ENCODE data around the gene EHBP1.

The EHBP1 gene

DNA sequence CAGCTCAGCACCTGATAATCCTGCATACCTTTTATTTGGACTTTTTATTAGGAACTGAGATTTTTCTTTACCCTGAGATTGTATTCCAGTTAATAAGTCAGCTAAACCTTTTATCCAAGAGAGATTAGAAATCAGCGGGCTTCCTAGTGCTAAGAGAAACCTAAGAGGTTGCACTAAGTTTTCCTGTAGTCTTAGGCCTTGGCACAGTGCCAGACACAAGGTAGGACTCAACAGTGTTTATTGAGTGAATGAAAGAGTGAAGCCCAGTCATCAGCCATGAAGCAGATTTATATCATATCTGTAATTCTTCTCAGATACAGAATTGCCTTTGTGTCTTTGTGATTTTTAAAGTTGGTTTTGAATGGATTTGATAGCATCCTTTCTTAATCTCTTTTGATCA, 358.7 kb downstream of the EHBP1 start (continued):
- TF ChIP-seq, protein P1, sequence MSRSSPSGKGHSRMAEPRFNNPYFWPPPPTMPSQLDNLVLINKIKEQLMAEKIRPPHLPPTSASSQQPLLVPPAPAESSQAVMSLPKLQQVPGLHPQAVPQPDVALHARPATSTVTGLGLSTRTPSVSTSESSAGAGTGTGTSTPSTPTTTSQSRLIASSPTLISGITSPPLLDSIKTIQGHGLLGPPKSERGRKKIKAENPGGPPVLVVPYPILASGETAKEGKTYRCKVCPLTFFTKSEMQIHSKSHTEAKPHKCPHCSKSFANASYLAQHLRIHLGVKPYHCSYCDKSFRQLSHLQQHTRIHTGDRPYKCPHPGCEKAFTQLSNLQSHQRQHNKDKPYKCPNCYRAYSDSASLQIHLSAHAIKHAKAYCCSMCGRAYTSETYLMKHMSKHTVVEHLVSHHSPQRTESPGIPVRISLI (tag by site-specific recombination; IDR thresholded peaks at IDR 0.05), result no peak
- TF ChIP-seq ZNF23 (tag by site-specific recombination; IDR thresholded peaks at IDR 0.05; ENCODE audit: borderline replicate concordance) (no peak), ZNF629 (tag by site-specific recombination; IDR thresholded peaks at IDR 0.05) (no peak), SP7 (tag by site-specific recombination; IDR thresholded peaks at IDR 0.05) (no peak), ZNF768 (tag by site-specific recombination; IDR thresholded peaks at IDR 0.05) (no peak), MZF1 (tag by site-specific recombination; IDR thresholded peaks at IDR 0.05; ENCODE audit: borderline replicate concordance) (no peak), SCRT1 (tag by site-specific recombination; IDR thresholded peaks at IDR 0.05; ENCODE audit: borderline replicate concordance) (no peak), SP3 (tag by site-specific recombination; IDR thresholded peaks at IDR 0.05) (no peak), ZFP69B (tag by site-specific recombination; IDR thresholded peaks at IDR 0.05) (no peak), ZEB2 (tag by site-specific recombination; IDR thresholded peaks at IDR 0.05) (no peak), ZNF843 (tag by site-specific recombination; IDR thresholded peaks at IDR 0.05) (no peak), WT1 (tag by site-specific recombination; IDR thresholded peaks at IDR 0.05) (no peak), KLF8 (tag by site-specific recombination; IDR thresholded peaks at IDR 0.05) (no peak), ZNF341 (tag by site-specific recombination; IDR thresholded peaks at IDR 0.05; ENCODE audit: low read depth) (no peak), ZBTB8A (tag by site-specific recombination; IDR thresholded peaks at IDR 0.05) (no peak), ZNF747 (tag by site-specific recombination; IDR thresholded peaks at IDR 0.05) (no peak), ZNF514 (tag by site-specific recombination; IDR thresholded peaks at IDR 0.05) (no peak), ZNF76 (tag by site-specific recombination; IDR thresholded peaks at IDR 0.05; ENCODE audit: borderline replicate concordance, low read depth) (no peak), GLIS1 (tag by site-specific recombination; IDR thresholded peaks at IDR 0.05) (no peak)
- TF ChIP-seq, protein P2, sequence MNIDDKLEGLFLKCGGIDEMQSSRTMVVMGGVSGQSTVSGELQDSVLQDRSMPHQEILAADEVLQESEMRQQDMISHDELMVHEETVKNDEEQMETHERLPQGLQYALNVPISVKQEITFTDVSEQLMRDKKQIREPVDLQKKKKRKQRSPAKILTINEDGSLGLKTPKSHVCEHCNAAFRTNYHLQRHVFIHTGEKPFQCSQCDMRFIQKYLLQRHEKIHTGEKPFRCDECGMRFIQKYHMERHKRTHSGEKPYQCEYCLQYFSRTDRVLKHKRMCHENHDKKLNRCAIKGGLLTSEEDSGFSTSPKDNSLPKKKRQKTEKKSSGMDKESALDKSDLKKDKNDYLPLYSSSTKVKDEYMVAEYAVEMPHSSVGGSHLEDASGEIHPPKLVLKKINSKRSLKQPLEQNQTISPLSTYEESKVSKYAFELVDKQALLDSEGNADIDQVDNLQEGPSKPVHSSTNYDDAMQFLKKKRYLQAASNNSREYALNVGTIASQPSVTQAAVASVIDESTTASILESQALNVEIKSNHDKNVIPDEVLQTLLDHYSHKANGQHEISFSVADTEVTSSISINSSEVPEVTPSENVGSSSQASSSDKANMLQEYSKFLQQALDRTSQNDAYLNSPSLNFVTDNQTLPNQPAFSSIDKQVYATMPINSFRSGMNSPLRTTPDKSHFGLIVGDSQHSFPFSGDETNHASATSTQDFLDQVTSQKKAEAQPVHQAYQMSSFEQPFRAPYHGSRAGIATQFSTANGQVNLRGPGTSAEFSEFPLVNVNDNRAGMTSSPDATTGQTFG (tag by site-specific recombination; IDR thresholded peaks at IDR 0.05; ENCODE audit: borderline replicate concordance), result no peak
- TF ChIP-seq, protein P3, sequence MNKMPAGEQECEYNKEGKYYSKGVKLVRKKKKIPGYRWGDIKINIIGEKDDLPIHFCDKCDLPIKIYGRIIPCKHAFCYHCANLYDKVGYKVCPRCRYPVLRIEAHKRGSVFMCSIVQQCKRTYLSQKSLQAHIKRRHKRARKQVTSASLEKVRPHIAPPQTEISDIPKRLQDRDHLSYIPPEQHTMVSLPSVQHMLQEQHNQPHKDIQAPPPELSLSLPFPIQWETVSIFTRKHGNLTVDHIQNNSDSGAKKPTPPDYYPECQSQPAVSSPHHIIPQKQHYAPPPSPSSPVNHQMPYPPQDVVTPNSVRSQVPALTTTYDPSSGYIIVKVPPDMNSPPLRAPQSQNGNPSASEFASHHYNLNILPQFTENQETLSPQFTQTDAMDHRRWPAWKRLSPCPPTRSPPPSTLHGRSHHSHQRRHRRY (tag by site-specific recombination; IDR thresholded peaks at IDR 0.05), result no peak
- TF ChIP-seq, protein P4, sequence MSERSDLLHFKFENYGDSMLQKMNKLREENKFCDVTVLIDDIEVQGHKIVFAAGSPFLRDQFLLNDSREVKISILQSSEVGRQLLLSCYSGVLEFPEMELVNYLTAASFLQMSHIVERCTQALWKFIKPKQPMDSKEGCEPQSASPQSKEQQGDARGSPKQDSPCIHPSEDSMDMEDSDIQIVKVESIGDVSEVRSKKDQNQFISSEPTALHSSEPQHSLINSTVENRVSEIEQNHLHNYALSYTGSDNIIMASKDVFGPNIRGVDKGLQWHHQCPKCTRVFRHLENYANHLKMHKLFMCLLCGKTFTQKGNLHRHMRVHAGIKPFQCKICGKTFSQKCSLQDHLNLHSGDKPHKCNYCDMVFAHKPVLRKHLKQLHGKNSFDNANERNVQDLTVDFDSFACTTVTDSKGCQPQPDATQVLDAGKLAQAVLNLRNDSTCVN (tag by site-specific recombination; optimal IDR thresholded peaks at IDR 0.05), result no peak
- TF ChIP-seq, protein P5, sequence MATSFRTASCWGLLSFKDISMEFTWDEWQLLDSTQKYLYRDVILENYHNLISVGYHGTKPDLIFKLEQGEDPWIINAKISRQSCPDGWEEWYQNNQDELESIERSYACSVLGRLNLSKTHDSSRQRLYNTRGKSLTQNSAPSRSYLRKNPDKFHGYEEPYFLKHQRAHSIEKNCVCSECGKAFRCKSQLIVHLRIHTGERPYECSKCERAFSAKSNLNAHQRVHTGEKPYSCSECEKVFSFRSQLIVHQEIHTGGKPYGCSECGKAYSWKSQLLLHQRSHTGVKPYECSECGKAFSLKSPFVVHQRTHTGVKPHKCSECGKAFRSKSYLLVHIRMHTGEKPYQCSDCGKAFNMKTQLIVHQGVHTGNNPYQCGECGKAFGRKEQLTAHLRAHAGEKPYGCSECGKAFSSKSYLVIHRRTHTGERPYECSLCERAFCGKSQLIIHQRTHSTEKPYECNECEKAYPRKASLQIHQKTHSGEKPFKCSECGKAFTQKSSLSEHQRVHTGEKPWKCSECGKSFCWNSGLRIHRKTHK (tag by site-specific recombination; IDR thresholded peaks at IDR 0.05), result no peak
- TF ChIP-seq, protein P6, sequence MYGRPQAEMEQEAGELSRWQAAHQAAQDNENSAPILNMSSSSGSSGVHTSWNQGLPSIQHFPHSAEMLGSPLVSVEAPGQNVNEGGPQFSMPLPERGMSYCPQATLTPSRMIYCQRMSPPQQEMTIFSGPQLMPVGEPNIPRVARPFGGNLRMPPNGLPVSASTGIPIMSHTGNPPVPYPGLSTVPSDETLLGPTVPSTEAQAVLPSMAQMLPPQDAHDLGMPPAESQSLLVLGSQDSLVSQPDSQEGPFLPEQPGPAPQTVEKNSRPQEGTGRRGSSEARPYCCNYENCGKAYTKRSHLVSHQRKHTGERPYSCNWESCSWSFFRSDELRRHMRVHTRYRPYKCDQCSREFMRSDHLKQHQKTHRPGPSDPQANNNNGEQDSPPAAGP (tag by site-specific recombination; IDR thresholded peaks at IDR 0.05), result no peak
- TF ChIP-seq, protein P7, sequence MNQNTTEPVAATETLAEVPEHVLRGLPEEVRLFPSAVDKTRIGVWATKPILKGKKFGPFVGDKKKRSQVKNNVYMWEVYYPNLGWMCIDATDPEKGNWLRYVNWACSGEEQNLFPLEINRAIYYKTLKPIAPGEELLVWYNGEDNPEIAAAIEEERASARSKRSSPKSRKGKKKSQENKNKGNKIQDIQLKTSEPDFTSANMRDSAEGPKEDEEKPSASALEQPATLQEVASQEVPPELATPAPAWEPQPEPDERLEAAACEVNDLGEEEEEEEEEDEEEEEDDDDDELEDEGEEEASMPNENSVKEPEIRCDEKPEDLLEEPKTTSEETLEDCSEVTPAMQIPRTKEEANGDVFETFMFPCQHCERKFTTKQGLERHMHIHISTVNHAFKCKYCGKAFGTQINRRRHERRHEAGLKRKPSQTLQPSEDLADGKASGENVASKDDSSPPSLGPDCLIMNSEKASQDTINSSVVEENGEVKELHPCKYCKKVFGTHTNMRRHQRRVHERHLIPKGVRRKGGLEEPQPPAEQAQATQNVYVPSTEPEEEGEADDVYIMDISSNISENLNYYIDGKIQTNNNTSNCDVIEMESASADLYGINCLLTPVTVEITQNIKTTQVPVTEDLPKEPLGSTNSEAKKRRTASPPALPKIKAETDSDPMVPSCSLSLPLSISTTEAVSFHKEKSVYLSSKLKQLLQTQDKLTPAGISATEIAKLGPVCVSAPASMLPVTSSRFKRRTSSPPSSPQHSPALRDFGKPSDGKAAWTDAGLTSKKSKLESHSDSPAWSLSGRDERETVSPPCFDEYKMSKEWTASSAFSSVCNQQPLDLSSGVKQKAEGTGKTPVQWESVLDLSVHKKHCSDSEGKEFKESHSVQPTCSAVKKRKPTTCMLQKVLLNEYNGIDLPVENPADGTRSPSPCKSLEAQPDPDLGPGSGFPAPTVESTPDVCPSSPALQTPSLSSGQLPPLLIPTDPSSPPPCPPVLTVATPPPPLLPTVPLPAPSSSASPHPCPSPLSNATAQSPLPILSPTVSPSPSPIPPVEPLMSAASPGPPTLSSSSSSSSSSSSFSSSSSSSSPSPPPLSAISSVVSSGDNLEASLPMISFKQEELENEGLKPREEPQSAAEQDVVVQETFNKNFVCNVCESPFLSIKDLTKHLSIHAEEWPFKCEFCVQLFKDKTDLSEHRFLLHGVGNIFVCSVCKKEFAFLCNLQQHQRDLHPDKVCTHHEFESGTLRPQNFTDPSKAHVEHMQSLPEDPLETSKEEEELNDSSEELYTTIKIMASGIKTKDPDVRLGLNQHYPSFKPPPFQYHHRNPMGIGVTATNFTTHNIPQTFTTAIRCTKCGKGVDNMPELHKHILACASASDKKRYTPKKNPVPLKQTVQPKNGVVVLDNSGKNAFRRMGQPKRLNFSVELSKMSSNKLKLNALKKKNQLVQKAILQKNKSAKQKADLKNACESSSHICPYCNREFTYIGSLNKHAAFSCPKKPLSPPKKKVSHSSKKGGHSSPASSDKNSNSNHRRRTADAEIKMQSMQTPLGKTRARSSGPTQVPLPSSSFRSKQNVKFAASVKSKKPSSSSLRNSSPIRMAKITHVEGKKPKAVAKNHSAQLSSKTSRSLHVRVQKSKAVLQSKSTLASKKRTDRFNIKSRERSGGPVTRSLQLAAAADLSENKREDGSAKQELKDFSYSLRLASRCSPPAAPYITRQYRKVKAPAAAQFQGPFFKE (tag by site-specific recombination; IDR thresholded peaks at IDR 0.05; ENCODE audit: borderline replicate concordance), result no peak
